Natural killer cell treated with Interleukin-12 subunit alpha and Interleukin-12 subunit beta and Interleukin-15 and Interleukin-18, amount 100 ng/mL, for 72 hours (primary cell): ENCODE data around the gene MYOZ3. TPM values are rescaled to one million over a fixed set of nuclear protein-coding genes. Genes with fewer than 3 reads are reported as not detected.
A peak's percentile ranks its signal among the peaks of the same experiment; 100 is the strongest.

ENCODE experiments used
- ATAC-seq, 2 donors: fragments of 150-1000 bp; cut with Tn5 transposase in 1 of 2; sonication (Bioruptor Pico), chemical (Tn5 transposase) in 1 of 2; 2 replicates each; pipeline ENCODE4 v1.10.0; 2021
- DNase-seq: peaks from one replicate; pipeline ENCODE4 v3.0.0; 2022; ENCODE audit warnings: low spot score
- H3K27ac Mint-ChIP-seq, 2 donors: 1 replicate in 1 of 2; 2 replicates in 1 of 2; pipeline ENCODE4 v1.8.0; 2022; ENCODE audit warnings: mixed read lengths in 2 of 2, mild to moderate bottlenecking in 1 of 2, moderate library complexity in 1 of 2
- H3K27me3 Mint-ChIP-seq, 2 donors: 1 replicate in 1 of 2; 2 replicates in 1 of 2; pipeline ENCODE4 v1.8.0; 2022; ENCODE audit warnings: mixed read lengths in 2 of 2
- H3K36me3 Mint-ChIP-seq: one replicate; pipeline ENCODE4 v1.8.0; 2022; ENCODE audit warnings: mixed read lengths
- H3K4me1 Mint-ChIP-seq, 2 donors: 1 replicate in 1 of 2; 2 replicates in 1 of 2; pipeline ENCODE4 v1.8.0; 2022; ENCODE audit warnings: low read depth in 2 of 2, mixed read lengths in 2 of 2, mild to moderate bottlenecking in 1 of 2
- H3K4me3 Mint-ChIP-seq: one replicate; pipeline ENCODE4 v1.8.0; 2022; ENCODE audit warnings: mixed read lengths
- H3K9me3 Mint-ChIP-seq: 2 replicates; pipeline ENCODE4 v1.8.0; 2022; ENCODE audit warnings: mixed read lengths
- total RNA-seq, 2 donors: library from RNA; stranded (reverse); gene quantifications; one replicate each; pipeline ENCODE4 v1.2.3, GENCODE V29; 2022

The MYOZ3 gene
- total RNA-seq, 2 donors from 2014 or later = not detected

GRCh38 chr5:150670275-150670947 lies 9.4 kb downstream of the MYOZ3 start:
- Mint-ChIP-seq H3K4me1 (no peaks in the 10 kb centered on the region), H3K9me3 (no peaks in the 10 kb centered on the region), H3K27ac (no peak overlapping the region), H3K36me3 (no peaks in the 10 kb centered on the region), H3K27me3 (peaks cover 13 to 15% of the 10 kb centered on the region in 2 donors), H3K4me3 (peak overlapping the region; percentile 36)
- DNase-seq = no peak
- ATAC-seq = no peak

DNA sequence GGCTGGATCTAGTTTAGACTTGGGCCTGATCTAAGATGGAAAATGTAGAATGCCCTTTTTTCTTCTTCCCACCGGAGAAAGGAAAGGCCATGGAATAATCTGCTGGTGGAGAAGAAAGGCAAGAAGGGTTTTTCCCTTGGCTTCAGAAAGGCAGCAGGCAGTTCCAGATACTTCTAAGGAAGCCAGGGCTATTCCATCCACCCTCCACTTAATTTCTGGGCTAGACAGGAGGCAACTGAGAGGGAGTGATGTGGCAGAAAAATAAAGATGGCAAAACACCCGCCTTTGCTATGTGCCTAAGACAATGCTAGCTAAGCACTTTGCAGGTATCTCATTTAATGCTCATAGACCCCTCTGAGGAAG lies 9.9 kb downstream of the MYOZ3 start:
- Mint-ChIP-seq H3K36me3 (no peaks in the 10 kb centered on the region), H3K27ac (no peak overlapping the region), H3K4me1 (no peaks in the 10 kb centered on the region), H3K27me3 (peaks cover 13 to 15% of the 10 kb centered on the region in 2 donors), H3K4me3 (peak overlapping the region; percentile 36), H3K9me3 (no peaks in the 10 kb centered on the region)
- DNase-seq (no peak), ATAC-seq (no peak)

- peak overlapping the region; percentile 51 for H3K4me3 Mint-ChIP-seq
- H3K27ac Mint-ChIP-seq = no peak overlapping the region
- H3K27me3 Mint-ChIP-seq = peaks cover 13 to 15% of the 10 kb centered on the region in 2 donors
- H3K4me1 Mint-ChIP-seq = no peaks in the 10 kb centered on the region
- ATAC-seq (peak; percentile 37 to 41), DNase-seq (no peak)
- H3K36me3 Mint-ChIP-seq = no peaks in the 10 kb centered on the region
- no peaks in the 10 kb centered on the region for H3K9me3 Mint-ChIP-seq
Observed at GRCh38 chr5:150671509-150672236, 10.6 kb downstream of the MYOZ3 start.

GRCh38 chr5:150672237-150672883 lies 11.3 kb downstream of the MYOZ3 start:
- ATAC-seq = peak; percentile 42 to 66
- H3K27ac Mint-ChIP-seq = no peak overlapping the region
- H3K4me3 Mint-ChIP-seq = peak overlapping the region; percentile 51
- peaks cover 13 to 15% of the 10 kb centered on the region in 2 donors for H3K27me3 Mint-ChIP-seq
- no peaks in the 10 kb centered on the region for H3K36me3 Mint-ChIP-seq
- H3K4me1 Mint-ChIP-seq = no peaks in the 10 kb centered on the region
- no peak for DNase-seq
- no peaks in the 10 kb centered on the region for H3K9me3 Mint-ChIP-seq

- Mint-ChIP-seq H3K9me3 (no peaks in the 10 kb centered on the region), H3K4me1 (no peaks in the 10 kb centered on the region), H3K36me3 (no peaks in the 10 kb centered on the region), H3K27ac (no peak overlapping the region), H3K4me3 (no peak overlapping the region), H3K27me3 (peaks cover 13 to 15% of the 10 kb centered on the region in 2 donors)
- ATAC-seq (no peak), DNase-seq (no peak)
Observed at GRCh38 chr5:150672884-150673275, 11.8 kb downstream of the MYOZ3 start.

DNA sequence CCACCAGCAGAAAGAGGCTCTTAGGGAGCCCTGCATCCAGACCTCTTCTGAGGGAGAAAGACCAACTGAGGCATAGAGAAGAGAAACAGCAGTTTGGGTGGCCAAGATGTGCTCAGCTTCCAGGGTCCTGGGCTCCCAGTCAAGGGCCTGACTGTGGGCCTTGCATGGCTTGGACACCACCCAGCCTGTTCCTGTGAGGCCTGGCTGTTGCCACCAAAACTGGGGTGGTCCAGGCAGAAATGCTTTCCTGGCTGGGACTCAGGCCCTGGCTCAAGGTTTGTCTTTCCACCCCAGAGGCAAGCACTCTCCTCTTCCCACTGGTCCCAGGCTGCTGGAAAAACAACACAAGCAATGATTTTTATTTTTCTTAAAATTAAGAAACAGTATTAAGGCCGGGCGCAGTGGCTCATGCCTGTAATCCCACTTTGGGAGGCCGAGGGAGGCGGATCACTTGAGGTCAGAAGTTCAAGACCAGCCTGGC lies 13.3 kb downstream of the MYOZ3 start:
- DNase-seq (no peak), ATAC-seq (peak in 1 of 2 donors; percentile 3)
- Mint-ChIP-seq H3K4me3 (no peak overlapping the region), H3K27me3 (peaks cover 13 to 15% of the 10 kb centered on the region in 2 donors), H3K27ac (no peak overlapping the region), H3K36me3 (no peaks in the 10 kb centered on the region), H3K4me1 (no peaks in the 10 kb centered on the region), H3K9me3 (no peaks in the 10 kb centered on the region)

DNA sequence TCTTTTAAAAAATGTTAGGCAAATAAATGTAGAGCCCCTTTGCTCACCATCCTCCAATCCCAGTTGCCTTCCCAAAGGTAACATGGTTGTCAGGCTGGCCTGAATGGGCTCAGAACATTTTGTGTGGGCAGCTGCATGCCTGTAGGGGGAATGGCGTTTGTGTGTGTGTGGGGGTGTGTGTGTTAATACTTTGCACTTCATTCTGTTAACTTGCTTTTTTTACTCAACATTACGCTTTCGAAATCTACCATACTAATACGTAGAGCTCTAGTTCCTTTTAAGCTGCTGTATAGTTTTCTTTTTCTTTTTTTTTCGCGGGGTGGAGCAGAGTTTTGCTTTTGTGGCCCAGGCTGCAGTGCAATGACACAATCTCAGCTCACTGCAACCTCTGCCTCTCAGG lies 14.0 kb downstream of the MYOZ3 start:
- H3K27ac Mint-ChIP-seq = no peak overlapping the region
- ATAC-seq (no peak), DNase-seq (no peak)
- peaks cover 11% of the 10 kb centered on the region in 2 donors for H3K27me3 Mint-ChIP-seq
- H3K4me3 Mint-ChIP-seq = no peak overlapping the region
- no peaks in the 10 kb centered on the region for H3K9me3 Mint-ChIP-seq
- H3K36me3 Mint-ChIP-seq = peaks cover 2% of the 10 kb centered on the region
- no peaks in the 10 kb centered on the region for H3K4me1 Mint-ChIP-seq

- DNase-seq (no peak), ATAC-seq (no peak)
- Mint-ChIP-seq H3K4me1 (no peaks in the 10 kb centered on the region), H3K9me3 (no peaks in the 10 kb centered on the region), H3K36me3 (peaks cover 8% of the 10 kb centered on the region), H3K4me3 (no peak overlapping the region), H3K27ac (no peak overlapping the region), H3K27me3 (no peaks in the 10 kb centered on the region)
Observed at GRCh38 chr5:150676578-150676977, 15.5 kb downstream of the MYOZ3 start.

DNA sequence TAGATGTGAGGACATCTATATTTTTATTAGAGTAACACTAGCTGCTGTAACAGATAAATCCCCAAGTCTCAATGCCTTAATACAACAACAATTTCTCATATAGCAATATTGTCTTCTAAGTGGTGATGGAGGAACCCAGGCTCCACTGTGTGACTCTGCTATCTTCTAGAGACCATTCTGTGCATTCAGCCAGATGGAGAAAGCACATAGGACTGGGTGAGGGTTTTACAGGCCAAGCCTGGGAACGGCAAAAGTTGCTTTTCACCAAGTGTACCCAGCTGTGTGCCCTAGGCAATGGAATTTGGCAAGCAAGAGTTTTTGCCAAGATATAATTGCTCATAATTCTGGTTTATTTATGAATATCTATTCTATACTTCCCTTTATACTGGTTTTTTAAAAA lies 28.1 kb downstream of the MYOZ3 start:
- H3K27me3 Mint-ChIP-seq = no peaks in the 10 kb centered on the region
- DNase-seq = no peak

GRCh38 chr5:150690760-150691159 lies 29.7 kb downstream of the MYOZ3 start:
- peaks cover 31% of the 10 kb centered on the region for H3K36me3 Mint-ChIP-seq

More for the DNA sequence above, 28.1 kb downstream of the MYOZ3 start:
- H3K36me3 Mint-ChIP-seq = peaks cover 31% of the 10 kb centered on the region
- no peaks in the 10 kb centered on the region for H3K9me3 Mint-ChIP-seq
- no peak overlapping the region for H3K27ac Mint-ChIP-seq
- ATAC-seq = no peak
- no peaks in the 10 kb centered on the region for H3K4me1 Mint-ChIP-seq
- no peak overlapping the region for H3K4me3 Mint-ChIP-seq

GRCh38 chr5:150692276-150692675 lies 31.2 kb downstream of the MYOZ3 start:
- DNase-seq (no peak), ATAC-seq (no peak)
- peak overlapping the region in 1 of 2 donors; percentile 17 for H3K27ac Mint-ChIP-seq
- no peaks in the 10 kb centered on the region for H3K9me3 Mint-ChIP-seq
- no peak overlapping the region for H3K4me3 Mint-ChIP-seq
- H3K4me1 Mint-ChIP-seq = peaks cover 0 to 2% of the 10 kb centered on the region in 2 donors
- H3K36me3 Mint-ChIP-seq = peaks cover 37% of the 10 kb centered on the region
- no peaks in the 10 kb centered on the region for H3K27me3 Mint-ChIP-seq

More at GRCh38 chr5:150690760-150691159, 29.7 kb downstream of the MYOZ3 start:
- DNase-seq (no peak), ATAC-seq (no peak)
- Mint-ChIP-seq H3K4me1 (no peaks in the 10 kb centered on the region), H3K9me3 (no peaks in the 10 kb centered on the region), H3K27me3 (no peaks in the 10 kb centered on the region), H3K4me3 (no peak overlapping the region), H3K27ac (peak overlapping the region in 1 of 2 donors; percentile 10)

GRCh38 chr5:150694612-150695011 lies 33.6 kb downstream of the MYOZ3 start:
- H3K9me3 Mint-ChIP-seq = no peaks in the 10 kb centered on the region
- H3K27ac Mint-ChIP-seq = no peak overlapping the region
- no peak overlapping the region for H3K4me3 Mint-ChIP-seq
- peaks cover 0 to 9% of the 10 kb centered on the region in 2 donors for H3K4me1 Mint-ChIP-seq
- no peak for ATAC-seq
- DNase-seq = no peak
- peaks cover 31% of the 10 kb centered on the region for H3K36me3 Mint-ChIP-seq
- H3K27me3 Mint-ChIP-seq = no peaks in the 10 kb centered on the region

DNA sequence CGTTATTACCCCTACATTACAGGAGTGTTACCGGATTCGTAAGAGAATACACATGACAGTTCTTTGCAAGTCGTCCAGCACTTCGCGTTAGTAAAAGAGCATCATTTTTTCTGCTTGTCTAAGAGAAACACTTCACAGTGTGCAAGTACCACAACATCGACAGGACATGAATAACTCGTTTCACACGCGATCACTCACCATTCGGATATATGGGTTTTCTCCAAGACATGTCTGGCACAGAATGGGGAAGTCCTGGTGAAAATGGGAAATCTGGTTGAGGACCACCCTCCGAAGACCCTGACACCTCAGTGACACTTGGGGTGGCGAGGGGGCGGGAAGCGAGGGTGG lies 39.2 kb downstream of the MYOZ3 start:
- H3K9me3 Mint-ChIP-seq = no peaks in the 10 kb centered on the region
- DNase-seq = no peak
- peaks cover 6% of the 10 kb centered on the region for H3K36me3 Mint-ChIP-seq
- H3K4me1 Mint-ChIP-seq = peaks cover 0 to 9% of the 10 kb centered on the region in 2 donors
- no peak overlapping the region for H3K27ac Mint-ChIP-seq
- ATAC-seq = no peak
- H3K4me3 Mint-ChIP-seq = no peak overlapping the region
- no peaks in the 10 kb centered on the region for H3K27me3 Mint-ChIP-seq
